CD4-positive, alpha-beta T cell treated with Interferon gamma for 1 hour (primary cell): ENCODE results near the gene PRM3.
A peak's percentile ranks its signal among the peaks of the same experiment; 100 is the strongest.

Experiments used
- DNase-seq: peaks from one replicate; pipeline ENCODE4 v3.0.0-alpha.2; 2020

The PRM3 gene, protein sequence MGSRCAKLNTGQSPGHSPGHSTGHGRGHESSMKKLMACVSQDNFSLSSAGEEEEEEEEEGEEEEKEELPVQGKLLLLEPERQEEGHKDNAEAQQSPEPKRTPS

DNA sequence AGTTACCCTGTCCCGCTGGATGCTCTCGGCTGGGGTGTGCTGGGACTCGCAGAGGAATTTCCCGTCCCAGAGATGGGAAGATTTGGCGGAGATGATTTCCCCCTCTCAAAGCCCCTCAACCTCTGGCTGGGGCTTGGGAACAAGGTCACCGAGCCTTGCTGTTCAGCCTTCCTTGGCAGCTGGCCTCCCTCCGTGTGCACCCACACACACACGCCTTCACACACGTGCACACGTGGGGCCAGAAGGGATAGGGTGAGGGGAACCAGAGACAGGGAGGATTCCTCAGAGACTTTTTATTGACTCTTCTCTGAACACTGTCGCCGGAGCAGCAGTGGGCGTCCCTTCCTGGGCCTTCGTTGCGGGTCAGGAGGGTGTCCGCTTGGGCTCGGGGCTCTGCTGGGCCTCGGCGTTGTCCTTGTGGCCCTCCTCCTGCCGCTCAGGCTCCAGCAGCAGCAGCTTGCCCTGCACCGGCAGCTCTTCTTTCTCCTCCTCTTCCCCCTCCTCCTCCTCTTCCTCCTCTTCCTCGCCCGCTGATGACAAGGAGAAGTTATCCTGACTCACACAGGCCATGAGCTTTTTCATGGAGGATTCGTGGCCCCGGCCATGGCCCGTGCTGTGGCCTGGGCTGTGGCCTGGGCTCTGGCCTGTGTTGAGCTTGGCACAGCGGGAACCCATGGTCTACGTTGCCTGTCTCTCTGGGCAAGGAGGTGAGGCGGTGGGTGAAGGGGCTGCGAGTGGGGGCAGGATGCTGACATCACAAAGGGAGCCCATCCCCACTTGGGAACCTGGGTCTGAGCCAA is at the start of gene PRM3:
PRM3 (minus strand) TSS at position 709 of the 800 bp plus-strand sequence; CDS start at position 675, 34 bp downstream.
- no peak for DNase-seq

- DNase-seq: no peak
Measured at GRCh38 chr16:11322823-11323222, 49.4 kb upstream of the PRM3 start.

GRCh38 chr16:11321662-11322061 is 48.2 kb upstream of the PRM3 start:
- DNase-seq: no peak

GRCh38 chr16:11320170-11320569 is 46.7 kb upstream of the PRM3 start:
- no peak for DNase-seq

- no peak for DNase-seq
Measured at GRCh38 chr16:11319529-11320146, 46.2 kb upstream of the PRM3 start.

DNA sequence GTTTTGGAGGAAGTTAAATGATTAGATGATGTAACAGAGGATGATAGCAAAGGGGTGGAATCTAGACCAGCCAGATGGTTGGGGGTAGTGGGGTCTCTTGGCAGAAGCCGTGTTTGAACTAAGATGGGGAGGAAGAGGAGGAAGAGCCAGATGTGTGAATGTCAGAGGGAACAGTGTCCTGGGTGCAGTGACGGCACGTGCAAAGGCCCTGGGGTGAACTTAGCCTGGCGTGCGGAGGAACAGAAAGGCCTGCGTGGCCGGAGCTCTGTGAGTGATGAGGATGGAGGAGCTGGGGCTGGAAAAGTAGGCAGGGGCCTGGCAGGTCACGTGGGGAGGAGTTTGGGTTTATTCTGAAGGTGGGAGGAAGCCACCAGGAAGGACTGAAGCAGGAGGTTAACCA is 45.4 kb upstream of the PRM3 start:
- DNase-seq: no peak

DNA sequence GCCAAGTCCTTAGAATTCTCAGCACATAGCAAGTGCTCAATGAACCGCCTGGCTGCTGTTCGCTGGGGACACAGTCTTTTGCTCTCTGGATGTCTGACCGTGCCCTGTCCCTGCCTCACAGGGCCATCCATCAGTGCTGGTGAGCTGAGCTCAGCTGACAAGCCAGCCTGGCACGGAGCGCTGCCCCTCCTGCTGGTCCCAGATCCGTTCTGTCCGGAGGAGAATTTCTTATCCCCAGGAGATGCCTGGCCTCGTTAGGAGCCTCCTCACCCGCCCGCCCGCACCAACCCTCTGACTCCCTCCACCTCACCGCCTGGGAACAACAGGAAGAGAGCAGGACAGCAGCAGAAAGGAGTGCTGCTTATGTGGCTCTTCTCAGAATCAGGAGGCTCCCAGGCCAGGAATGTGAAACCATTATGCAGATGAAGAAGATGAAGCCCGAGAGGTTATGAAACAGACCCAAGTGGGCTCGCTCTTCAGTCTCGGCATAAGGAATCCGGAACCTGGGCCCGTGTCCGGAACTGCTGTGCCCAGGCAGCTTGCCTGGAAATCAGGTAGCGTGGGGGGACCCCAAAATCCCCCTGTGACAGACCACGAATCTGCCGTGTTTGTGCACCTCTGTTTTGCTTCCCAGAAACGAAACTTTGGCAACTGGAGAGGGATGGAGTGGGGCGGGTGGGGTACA is 43.0 kb upstream of the PRM3 start:
- no peak for DNase-seq

GRCh38 chr16:11315510-11315909 is 42.1 kb upstream of the PRM3 start:
- DNase-seq: no peak

DNA sequence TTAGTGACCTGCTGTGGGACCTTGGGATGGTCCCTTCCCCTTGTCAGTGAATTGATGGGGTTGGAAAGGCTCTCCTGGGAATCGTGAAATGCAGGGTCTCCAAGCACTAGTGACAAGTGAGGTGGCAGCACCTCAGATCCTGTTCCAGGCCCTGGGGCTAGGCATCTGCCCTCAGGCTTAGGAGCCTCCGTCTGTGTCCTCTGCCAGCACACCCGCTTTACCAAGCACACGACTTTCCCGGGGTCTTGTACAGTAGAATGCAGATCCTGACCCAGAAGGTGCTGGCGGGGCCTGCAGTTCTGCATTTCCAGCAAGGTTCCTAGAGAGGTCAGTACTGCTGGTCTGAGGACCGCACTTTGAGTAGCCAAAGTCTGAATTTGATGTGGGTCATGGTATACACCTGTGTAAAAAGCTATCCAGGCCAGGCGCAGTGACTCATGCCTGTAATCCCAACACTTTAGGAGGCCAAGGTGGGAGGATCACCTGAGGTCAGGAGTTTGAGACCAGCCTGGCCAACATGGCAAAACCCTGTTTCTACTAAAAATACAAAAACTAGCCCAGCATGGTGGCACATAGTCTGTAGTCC is 41.0 kb upstream of the PRM3 start:
- no peak for DNase-seq

DNA sequence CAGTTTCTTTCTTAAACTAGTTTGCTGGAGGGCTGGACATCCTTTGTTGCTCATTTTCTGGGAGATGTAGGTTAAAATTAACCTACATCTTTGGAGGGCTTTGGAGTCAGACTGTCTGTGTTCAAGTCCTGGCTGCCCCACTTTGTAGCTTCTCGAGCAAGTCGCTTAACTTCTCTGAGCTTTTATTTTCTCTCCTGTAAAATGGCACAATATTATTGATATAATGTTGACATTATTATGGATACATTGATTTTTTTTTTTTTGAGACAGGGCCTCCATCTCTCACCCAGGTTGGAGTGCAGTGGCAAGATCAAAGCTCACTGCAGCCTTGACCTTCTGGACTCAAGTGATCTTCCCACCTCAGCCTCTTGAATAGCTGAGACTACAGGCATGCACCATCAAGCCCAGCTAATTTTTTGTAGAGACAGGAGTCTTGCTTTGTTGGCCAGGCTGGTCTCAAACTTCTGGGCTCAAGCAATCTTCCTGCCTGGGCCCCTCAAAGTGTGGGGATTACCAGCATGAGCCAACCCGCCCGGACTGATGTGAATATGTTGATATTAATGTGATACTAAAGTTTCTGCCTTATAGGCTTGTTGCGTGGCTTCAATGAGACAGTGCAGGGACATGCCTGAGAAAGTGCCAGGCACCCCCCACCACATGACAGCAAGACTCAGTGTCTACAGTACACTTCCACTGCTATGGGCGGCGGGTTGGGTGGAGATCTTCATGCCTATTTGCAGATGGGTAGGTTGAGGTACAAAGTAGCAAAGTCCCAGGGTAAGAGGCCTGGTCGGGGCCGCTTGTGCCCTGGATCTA is 40.3 kb upstream of the PRM3 start:
- no peak for DNase-seq

DNA sequence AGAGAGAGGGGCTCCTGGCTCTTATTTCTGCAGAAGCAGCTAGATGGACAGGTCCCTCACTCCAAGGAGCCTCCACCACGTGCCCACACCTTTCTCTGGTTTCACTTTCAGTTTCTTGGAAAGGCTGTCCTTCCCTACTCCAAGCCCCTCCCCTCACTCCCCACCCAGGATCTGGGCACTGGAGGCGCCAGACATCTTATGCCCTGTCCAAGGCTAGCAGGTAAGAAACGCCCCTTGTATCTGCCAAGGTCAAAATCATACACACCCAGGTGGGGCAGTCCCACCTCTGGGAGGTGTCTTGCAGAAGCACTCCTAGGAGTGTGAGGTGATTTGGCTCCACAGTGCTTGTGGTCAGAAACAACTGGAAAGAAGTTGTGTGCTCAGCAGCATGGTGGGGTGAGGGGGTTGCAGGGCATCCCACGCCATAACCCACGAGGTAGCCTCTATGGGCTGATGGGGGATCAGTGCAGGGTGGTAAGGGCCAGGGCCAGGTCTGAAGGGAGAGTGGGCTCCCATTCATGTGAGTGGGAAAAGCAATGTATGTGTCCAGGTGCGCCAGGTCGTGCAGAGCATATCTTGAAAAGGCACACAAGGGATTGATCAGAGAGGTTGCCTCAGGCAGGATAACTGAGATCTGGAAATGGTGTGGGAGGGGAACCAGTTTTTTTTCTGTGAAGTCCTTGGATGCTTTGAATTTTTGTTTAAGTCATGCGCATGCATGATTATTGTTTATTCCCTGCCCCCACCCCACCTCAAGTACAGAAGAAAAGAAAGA is 39.5 kb upstream of the PRM3 start:
- peak; percentile 25 for DNase-seq

DNA sequence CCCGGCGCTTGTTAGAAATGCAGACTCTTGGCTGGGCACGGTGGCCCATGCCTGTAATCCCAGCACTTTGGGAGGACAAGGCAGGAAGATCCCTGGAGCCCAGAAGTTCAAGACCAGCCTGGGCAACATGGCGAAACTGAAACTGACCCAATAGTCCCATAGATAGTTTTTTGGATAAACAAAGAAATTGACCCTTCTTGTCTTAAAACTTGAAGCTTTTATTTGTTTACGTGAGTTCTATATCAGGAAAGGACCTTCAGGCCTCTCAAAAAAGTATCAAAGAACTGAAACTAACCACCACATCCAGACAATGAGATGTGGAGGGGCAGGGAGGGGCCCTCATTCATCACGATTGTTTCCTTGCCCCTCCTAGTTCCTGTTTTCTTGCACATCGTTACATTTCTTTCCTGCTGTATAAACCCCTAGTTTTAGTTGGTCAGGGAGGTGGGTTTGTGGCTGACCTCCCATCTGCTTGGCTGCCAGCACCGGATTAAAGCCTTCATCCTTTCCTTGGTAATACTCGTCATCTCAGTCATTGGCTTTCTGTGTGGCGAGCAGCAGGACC is 37.6 kb upstream of the PRM3 start:
- peak; percentile 72 for DNase-seq

DNA sequence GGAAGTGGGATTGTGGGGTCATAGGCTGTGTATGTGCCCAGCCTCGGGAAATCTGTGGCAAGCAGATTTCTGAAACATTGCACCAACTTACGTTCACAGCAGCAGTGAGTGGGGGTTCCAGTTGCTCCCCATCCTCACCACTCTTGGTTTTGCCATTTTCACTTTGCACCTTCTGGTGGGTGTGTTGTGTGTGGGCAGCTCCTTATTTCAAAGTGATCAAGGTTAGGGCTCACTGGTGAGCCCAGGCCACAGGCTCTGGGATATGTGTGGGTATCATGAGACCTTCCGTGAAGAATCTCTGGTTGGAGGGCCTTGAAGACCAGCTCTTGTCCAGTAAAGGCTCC is 37.2 kb upstream of the PRM3 start:
- no peak for DNase-seq

DNA sequence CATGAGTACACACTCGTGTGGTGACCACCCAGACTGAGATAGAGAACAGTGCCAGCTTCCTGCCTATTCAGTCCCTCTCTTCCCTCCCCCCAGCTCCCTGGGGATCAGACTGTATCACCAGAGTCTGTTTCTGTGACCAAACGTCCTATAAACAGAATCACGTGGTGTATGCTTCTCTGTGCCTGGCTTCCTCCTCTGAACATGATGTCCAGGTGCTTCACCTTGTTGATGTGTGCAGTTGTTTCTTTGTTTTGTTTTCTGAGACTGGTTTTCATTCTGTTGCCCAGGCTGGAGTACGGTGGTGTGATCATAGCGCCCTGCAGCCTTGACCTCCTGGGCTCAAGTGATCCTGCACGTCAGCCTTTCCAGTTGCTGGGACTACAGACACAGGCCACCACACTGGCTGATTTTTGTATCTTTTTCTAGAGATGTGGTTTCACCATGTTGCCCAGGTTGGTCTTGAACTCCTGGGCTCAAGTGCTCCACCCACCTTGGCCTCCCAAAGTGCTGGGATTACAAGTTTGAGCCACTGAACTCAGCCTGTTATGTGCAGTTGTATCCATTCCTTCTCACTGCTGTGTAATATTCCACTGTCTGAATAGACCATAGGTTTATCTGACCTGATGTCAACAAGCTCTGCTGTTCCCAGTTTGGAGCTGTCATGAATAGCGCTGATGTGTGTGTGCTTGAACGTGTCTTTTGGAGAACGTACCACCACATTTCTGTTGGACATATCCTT is 36.6 kb upstream of the PRM3 start:
- peak; percentile 73 for DNase-seq

DNA sequence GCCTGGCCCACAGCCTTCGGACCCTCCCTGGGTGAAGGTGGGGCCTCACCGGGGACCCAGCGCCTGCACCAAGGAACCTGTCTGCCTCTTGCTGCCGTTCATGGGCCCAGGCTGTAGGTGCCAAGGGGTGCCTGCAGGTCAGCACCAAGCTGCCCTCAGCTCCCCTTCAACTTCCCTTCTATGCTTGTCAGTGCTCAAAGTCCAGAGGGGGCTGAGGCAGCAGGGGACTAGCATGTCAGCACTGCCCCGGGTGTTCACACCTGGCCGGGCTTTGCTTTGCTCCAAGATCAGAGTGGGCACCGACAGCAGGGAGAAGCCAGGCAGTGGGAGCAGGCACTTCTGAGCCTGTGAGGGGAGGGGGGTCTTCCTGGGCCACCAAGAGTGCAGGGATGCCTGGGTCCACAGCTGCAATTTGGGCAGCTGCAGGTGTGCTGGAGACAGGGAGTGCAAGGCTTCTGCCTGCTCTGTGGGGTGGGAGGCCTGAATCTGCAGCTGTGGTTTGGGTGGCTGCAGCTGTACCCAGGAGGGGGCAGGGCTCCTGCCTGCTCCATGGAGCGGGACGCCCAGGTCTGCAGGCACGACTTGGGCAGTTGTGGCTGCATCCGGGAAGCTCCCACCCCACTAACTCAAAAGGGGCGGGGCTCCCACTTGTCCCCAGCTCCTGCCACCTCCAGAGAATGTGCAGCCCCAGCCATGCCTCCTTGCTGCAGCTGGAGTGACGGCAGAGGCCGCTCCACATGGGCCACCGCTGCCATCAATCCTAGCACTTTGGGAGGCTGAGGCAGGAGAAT is 35.3 kb upstream of the PRM3 start:
- DNase-seq: peak; percentile 63

- DNase-seq: no peak
Measured at GRCh38 chr16:11307639-11308492, 34.4 kb upstream of the PRM3 start.

- peak; percentile 36 for DNase-seq
Measured at GRCh38 chr16:11306997-11307638, 33.7 kb upstream of the PRM3 start.

- DNase-seq: no peak
Measured at GRCh38 chr16:11306381-11306780, 33.0 kb upstream of the PRM3 start.
